Transverse colon (tissue), 3 donors: ENCODE measurements around the gene MUCL3.
"Not testable (repeated sequence)": the region's sequence is repeated elsewhere in the genome, so short reads cannot be mapped to it uniquely, and the experiment has no call there.

ENCODE experiments used
- POLR2A ChIP-seq: fragments of 450-650 bp; IDR thresholded peaks from one replicate; pipeline ENCODE4 v1.6.1; 2016; ENCODE audit warnings: antibody characterized with exemption, mild to moderate bottlenecking, moderate library complexity
- POLR2AphosphoS5 ChIP-seq, 3 donors: sonication (generic); formaldehyde crosslinking; IDR thresholded peaks; one replicate each; pipeline ENCODE4 v1.6.1; 2016; ENCODE audit warnings: antibody characterized with exemption in 3 of 3

- not testable (repeated sequence) for TF ChIP-seq POLR2A; POLR2AphosphoS5 (IDR thresholded peaks at IDR 0.05)
Measured at GRCh38 chr6:30924040-30924627, 16.6 kb upstream of the MUCL3 start.
